ENCODE measurements around the gene KCNG2. TPM values are rescaled to one million over a fixed set of nuclear protein-coding genes. Genes with fewer than 3 reads are reported as not detected.

Gene KCNG2
- total and polyA plus RNA-seq, 2 of the 13 experiments (the other 11 are each of a cell fraction or from before 2014, with no cell fraction given) = not detected

DNA sequence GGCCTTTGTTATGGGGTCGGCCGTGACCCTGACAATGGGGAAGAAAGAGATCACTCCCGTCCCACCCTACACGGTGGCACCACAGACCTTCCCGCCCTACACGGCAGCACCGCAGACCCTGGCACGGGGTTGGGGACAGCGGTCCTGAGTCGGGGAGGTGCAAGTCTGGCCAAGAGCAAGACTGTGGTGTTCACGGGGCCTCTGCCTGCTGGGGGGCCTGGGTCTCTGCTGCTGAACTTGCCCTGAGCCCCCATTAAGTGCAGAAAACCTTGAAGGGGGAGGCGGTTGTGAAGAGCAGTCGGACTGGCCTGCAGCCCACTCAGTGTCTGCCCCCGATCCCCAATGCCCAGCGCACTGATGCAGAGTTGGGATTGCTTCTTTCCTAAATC is 77.8 kb downstream of the KCNG2 start:
- ChIA-PET POLR2A (no interaction called here), CTCF (ENCODE audit: low intra/inter-chr PET ratio, low total read pairs) (no interaction called here)
- H3K36me3 ChIP-seq (replicated peaks in 1 of 2; ENCODE audit: control insufficient read depth in 1 of 2, insufficient read depth in 2 of 2, low read length in 2 of 2) = no peaks in the 10 kb centered on the region
- WGBS (ENCODE audit: low lambda C conversion rate) = 22% methylated on average over 10 of the region's 15 CpGs
- no peak overlapping the region for H2AFZ ChIP-seq (ENCODE audit: low read length)
- DNase-seq (ENCODE audit: low spot score) (no peak), ATAC-seq (no peak), FAIRE-seq (no peak)
- peaks cover 15 to 68% of the 10 kb centered on the region in 2 experiments for H3K27me3 ChIP-seq (ENCODE audit: control insufficient read depth in 1 of 2, insufficient read depth in 2 of 2, low read length in 2 of 2)
- no peak overlapping the region for H3K9ac ChIP-seq (ENCODE audit: insufficient read depth, low read depth, low read length)
- no TSS peak for BruUV-seq (replicated peaks)
- no peaks in the 10 kb centered on the region for H4K20me1 ChIP-seq (ENCODE audit: insufficient read depth, low read length)
- in situ Hi-C loops (cut with HindIII; ENCODE audit: extremely low pct_ligation_motif_present, low pct_unique_long_range_greater_than_20kb) (no loop called here), intact Hi-C loops (cut with micrococcal nuclease; ENCODE audit: unreplicated experiment) (no loop called here)
- peaks cover 8% of the 10 kb centered on the region for H3K4me1 ChIP-seq (ENCODE audit: insufficient read depth, low read length)
- no peak overlapping the region for H3K4me2 ChIP-seq (ENCODE audit: low read depth, low read length)
- no peak overlapping the region for H3K4me3 ChIP-seq (replicated peaks in 1 of 3; ENCODE audit: insufficient read depth in 1 of 3, low read depth in 2 of 3, low read length in 3 of 3)
- H3K9me3 ChIP-seq (ENCODE audit: low read length) = no peaks in the 10 kb centered on the region
- H3K27ac ChIP-seq (ENCODE audit: extremely low read length, insufficient read depth, low read length) = no peak overlapping the region
- no peaks in the 10 kb centered on the region for H3K79me2 ChIP-seq (ENCODE audit: insufficient read depth, low read length)
- TF ChIP-seq, protein P1, sequence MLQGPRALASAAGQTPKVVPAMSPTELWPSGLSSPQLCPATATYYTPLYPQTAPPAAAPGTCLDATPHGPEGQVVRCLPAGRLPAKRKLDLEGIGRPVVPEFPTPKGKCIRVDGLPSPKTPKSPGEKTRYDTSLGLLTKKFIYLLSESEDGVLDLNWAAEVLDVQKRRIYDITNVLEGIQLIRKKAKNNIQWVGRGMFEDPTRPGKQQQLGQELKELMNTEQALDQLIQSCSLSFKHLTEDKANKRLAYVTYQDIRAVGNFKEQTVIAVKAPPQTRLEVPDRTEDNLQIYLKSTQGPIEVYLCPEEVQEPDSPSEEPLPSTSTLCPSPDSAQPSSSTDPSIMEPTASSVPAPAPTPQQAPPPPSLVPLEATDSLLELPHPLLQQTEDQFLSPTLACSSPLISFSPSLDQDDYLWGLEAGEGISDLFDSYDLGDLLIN (CRISPR knock-in tag; IDR thresholded peaks at IDR 0.05; ENCODE audit: borderline replicate concordance) = no peak
- no peak for TF ChIP-seq TEAD2 (CRISPR knock-in tag; IDR thresholded peaks at IDR 0.05)
- no peak for TF ChIP-seq KDM5B (CRISPR knock-in tag; IDR thresholded peaks at IDR 0.05; ENCODE audit: borderline replicate concordance)
- no peak for TF ChIP-seq ZFYVE20 (CRISPR knock-in tag; IDR thresholded peaks at IDR 0.05; ENCODE audit: borderline replicate concordance, low read depth)
- TF ChIP-seq ZNF709 (CRISPR knock-in tag; IDR thresholded peaks at IDR 0.05) = no peak
- TF ChIP-seq, protein P2, sequence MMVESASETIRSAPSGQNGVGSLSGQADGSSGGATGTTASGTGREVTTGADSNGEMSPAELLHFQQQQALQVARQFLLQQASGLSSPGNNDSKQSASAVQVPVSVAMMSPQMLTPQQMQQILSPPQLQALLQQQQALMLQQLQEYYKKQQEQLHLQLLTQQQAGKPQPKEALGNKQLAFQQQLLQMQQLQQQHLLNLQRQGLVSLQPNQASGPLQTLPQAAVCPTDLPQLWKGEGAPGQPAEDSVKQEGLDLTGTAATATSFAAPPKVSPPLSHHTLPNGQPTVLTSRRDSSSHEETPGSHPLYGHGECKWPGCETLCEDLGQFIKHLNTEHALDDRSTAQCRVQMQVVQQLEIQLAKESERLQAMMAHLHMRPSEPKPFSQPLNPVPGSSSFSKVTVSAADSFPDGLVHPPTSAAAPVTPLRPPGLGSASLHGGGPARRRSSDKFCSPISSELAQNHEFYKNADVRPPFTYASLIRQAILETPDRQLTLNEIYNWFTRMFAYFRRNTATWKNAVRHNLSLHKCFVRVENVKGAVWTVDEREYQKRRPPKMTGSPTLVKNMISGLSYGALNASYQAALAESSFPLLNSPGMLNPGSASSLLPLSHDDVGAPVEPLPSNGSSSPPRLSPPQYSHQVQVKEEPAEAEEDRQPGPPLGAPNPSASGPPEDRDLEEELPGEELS (CRISPR knock-in tag; IDR thresholded peaks at IDR 0.05) = no peak
- TF ChIP-seq ZNF720 (CRISPR knock-in tag; IDR thresholded peaks at IDR 0.05) = no peak
- no peak for TF ChIP-seq SUZ12 (IDR thresholded peaks at IDR 0.05; ENCODE audit: low read depth, low read length)
- no peak for TF ChIP-seq ZSCAN31 (CRISPR knock-in tag; IDR thresholded peaks at IDR 0.05; ENCODE audit: low read depth)
- TF ChIP-seq, protein P3, sequence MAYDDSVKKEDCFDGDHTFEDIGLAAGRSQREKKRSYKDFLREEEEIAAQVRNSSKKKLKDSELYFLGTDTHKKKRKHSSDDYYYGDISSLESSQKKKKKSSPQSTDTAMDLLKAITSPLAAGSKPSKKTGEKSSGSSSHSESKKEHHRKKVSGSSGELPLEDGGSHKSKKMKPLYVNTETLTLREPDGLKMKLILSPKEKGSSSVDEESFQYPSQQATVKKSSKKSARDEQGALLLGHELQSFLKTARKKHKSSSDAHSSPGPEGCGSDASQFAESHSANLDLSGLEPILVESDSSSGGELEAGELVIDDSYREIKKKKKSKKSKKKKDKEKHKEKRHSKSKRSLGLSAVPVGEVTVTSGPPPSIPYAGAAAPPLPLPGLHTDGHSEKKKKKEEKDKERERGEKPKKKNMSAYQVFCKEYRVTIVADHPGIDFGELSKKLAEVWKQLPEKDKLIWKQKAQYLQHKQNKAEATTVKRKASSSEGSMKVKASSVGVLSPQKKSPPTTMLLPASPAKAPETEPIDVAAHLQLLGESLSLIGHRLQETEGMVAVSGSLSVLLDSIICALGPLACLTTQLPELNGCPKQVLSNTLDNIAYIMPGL (CRISPR knock-in tag; IDR thresholded peaks at IDR 0.05; ENCODE audit: borderline replicate concordance in 1 of 2, low read depth in 1 of 2) = no peak
- TF ChIP-seq, protein P4, sequence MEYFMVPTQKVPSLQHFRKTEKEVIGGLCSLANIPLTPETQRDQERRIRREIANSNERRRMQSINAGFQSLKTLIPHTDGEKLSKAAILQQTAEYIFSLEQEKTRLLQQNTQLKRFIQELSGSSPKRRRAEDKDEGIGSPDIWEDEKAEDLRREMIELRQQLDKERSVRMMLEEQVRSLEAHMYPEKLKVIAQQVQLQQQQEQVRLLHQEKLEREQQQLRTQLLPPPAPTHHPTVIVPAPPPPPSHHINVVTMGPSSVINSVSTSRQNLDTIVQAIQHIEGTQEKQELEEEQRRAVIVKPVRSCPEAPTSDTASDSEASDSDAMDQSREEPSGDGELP (IDR thresholded peaks at IDR 0.05; ENCODE audit: borderline replicate concordance, low read depth) = no peak
- TF ChIP-seq, protein P5, sequence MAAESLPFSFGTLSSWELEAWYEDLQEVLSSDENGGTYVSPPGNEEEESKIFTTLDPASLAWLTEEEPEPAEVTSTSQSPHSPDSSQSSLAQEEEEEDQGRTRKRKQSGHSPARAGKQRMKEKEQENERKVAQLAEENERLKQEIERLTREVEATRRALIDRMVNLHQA (CRISPR knock-in tag; IDR thresholded peaks at IDR 0.05) = no peak
- TF ChIP-seq TARDBP (CRISPR knock-in tag; IDR thresholded peaks at IDR 0.05) = no peak
- TF ChIP-seq ZSCAN9 (CRISPR knock-in tag; IDR thresholded peaks at IDR 0.05; ENCODE audit: borderline replicate concordance) = no peak
- TF ChIP-seq, protein P6, sequence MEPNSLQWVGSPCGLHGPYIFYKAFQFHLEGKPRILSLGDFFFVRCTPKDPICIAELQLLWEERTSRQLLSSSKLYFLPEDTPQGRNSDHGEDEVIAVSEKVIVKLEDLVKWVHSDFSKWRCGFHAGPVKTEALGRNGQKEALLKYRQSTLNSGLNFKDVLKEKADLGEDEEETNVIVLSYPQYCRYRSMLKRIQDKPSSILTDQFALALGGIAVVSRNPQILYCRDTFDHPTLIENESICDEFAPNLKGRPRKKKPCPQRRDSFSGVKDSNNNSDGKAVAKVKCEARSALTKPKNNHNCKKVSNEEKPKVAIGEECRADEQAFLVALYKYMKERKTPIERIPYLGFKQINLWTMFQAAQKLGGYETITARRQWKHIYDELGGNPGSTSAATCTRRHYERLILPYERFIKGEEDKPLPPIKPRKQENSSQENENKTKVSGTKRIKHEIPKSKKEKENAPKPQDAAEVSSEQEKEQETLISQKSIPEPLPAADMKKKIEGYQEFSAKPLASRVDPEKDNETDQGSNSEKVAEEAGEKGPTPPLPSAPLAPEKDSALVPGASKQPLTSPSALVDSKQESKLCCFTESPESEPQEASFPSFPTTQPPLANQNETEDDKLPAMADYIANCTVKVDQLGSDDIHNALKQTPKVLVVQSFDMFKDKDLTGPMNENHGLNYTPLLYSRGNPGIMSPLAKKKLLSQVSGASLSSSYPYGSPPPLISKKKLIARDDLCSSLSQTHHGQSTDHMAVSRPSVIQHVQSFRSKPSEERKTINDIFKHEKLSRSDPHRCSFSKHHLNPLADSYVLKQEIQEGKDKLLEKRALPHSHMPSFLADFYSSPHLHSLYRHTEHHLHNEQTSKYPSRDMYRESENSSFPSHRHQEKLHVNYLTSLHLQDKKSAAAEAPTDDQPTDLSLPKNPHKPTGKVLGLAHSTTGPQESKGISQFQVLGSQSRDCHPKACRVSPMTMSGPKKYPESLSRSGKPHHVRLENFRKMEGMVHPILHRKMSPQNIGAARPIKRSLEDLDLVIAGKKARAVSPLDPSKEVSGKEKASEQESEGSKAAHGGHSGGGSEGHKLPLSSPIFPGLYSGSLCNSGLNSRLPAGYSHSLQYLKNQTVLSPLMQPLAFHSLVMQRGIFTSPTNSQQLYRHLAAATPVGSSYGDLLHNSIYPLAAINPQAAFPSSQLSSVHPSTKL (CRISPR knock-in tag; IDR thresholded peaks at IDR 0.05) = no peak

Data from HepG2 (cell line).